GM23338 (cell line): ENCODE data around the gene ZNF776. TPM values are rescaled to one million over a fixed set of nuclear protein-coding genes. Genes with fewer than 3 reads are reported as not detected.

Source experiments
- ATAC-seq: fragments of 200-7000 bp; cut with Tn5 transposase; 3 replicates; pipeline ENCODE4 v1.9.1; 2020
- DNase-seq: peaks from one replicate; pipeline ENCODE4 v3.0.0-alpha.2; 2015; ENCODE audit warnings: low spot score
- H2AFZ ChIP-seq: fragments of 200-600 bp; sonication (generic); 2 replicates; pipeline ENCODE4 v1.8.0; 2016; ENCODE audit warnings: antibody characterized with exemption, mild to moderate bottlenecking, moderate library complexity
- H3F3A ChIP-seq: fragments of 200-600 bp; sonication (generic); replicated peaks from 2 replicates; pipeline ENCODE4 v1.8.0; 2017; ENCODE audit warnings: antibody characterized with exemption, mixed run types, low read depth
- H3K27ac ChIP-seq: fragments of 200-600 bp; sonication (generic); 2 replicates; pipeline ENCODE4 v1.6.1; 2016; ENCODE audit warnings: low read depth
- H3K27me3 ChIP-seq: fragments of 200-600 bp; sonication (generic); 2 replicates; pipeline ENCODE4 v1.8.0; 2016; ENCODE audit warnings: mild to moderate bottlenecking, mixed run types, moderate library complexity; ENCODE audit not compliant: insufficient read depth
- H3K36me3 ChIP-seq: fragments of 200-600 bp; sonication (generic); 2 replicates; pipeline ENCODE4 v1.8.0; 2016; ENCODE audit warnings: mild to moderate bottlenecking; ENCODE audit not compliant: insufficient read depth
- H3K4me1 ChIP-seq: fragments of 200-600 bp; sonication (generic); 2 replicates; pipeline ENCODE4 v1.8.0; 2016; ENCODE audit warnings: mild to moderate bottlenecking, moderate library complexity; ENCODE audit not compliant: insufficient read depth
- H3K4me2 ChIP-seq: fragments of 200-600 bp; sonication (generic); 2 replicates; pipeline ENCODE4 v1.7.1; 2017; ENCODE audit warnings: mixed run types
- H3K4me3 ChIP-seq: fragments of 200-600 bp; sonication (generic); 2 replicates; pipeline ENCODE4 v1.6.1; 2016; ENCODE audit warnings: mixed run types
- H3K79me2 ChIP-seq: fragments of 200-600 bp; sonication (generic); replicated peaks from 2 replicates; pipeline ENCODE4 v1.8.0; 2017; ENCODE audit warnings: mild to moderate bottlenecking; ENCODE audit not compliant: insufficient read depth
- H3K9me2 ChIP-seq: fragments of 200-600 bp; sonication (generic); 2 replicates; pipeline ENCODE4 v1.8.0; 2017; ENCODE audit not compliant: insufficient read depth
- H4K20me1 ChIP-seq: fragments of 200-600 bp; sonication (generic); replicated peaks from 2 replicates; pipeline ENCODE4 v1.8.0; 2017; ENCODE audit warnings: mild to moderate bottlenecking; ENCODE audit not compliant: insufficient read depth
- H3K27ac Mint-ChIP-seq: 2 replicates; pipeline ENCODE4 v1.8.0; 2020; ENCODE audit warnings: inconsistent platforms, mild to moderate bottlenecking, moderate library complexity, mixed read lengths
- H3K27me3 Mint-ChIP-seq: 3 replicates; pipeline ENCODE4 v1.8.0; 2022; ENCODE audit warnings: low read depth, mild to moderate bottlenecking, moderate library complexity, mixed read lengths, inconsistent platforms; ENCODE audit not compliant: insufficient read depth, poor library complexity
- H3K36me3 Mint-ChIP-seq: 3 replicates; pipeline ENCODE4 v1.8.0; 2021; ENCODE audit warnings: low read depth, mild to moderate bottlenecking, inconsistent platforms, moderate library complexity, mixed read lengths
- H3K4me1 Mint-ChIP-seq: 3 replicates; pipeline ENCODE4 v1.8.0; 2020; ENCODE audit warnings: mild to moderate bottlenecking, inconsistent platforms, mixed read lengths
- H3K4me3 Mint-ChIP-seq: 3 replicates; pipeline ENCODE4 v1.8.0; 2021; ENCODE audit warnings: moderate library complexity, mild to moderate bottlenecking, inconsistent platforms, mixed read lengths
- H3K9me3 Mint-ChIP-seq: 3 replicates; pipeline ENCODE4 v1.8.0; 2020; ENCODE audit warnings: moderate library complexity, mild to moderate bottlenecking, inconsistent platforms, mixed read lengths
- ETS1 ChIP-seq: IDR thresholded peaks from 2 replicates; pipeline ENCODE4 v1.6.1; 2016; ENCODE audit warnings: antibody characterized with exemption
- JUNB ChIP-seq: IDR thresholded peaks from one replicate; pipeline ENCODE4 v1.6.1; 2016; ENCODE audit warnings: antibody characterized with exemption; ENCODE audit not compliant: unreplicated experiment
- NANOG ChIP-seq: IDR thresholded peaks from 2 replicates; pipeline ENCODE4 v1.6.1; 2016; ENCODE audit warnings: antibody characterized with exemption, borderline replicate concordance
- POLR2AphosphoS5 ChIP-seq: IDR thresholded peaks from 2 replicates; pipeline ENCODE4 v1.6.1; 2016; ENCODE audit warnings: antibody characterized with exemption, low read depth
- ZNF114 ChIP-seq: fragments of 250-450 bp; sonication (Bioruptor Pico); IDR thresholded peaks from 2 replicates; pipeline ENCODE4 v1.5.0; 2020; ENCODE audit warnings: mild to moderate bottlenecking, moderate library complexity
- ZNF331 ChIP-seq: fragments of 250-450 bp; sonication (Bioruptor Pico); IDR thresholded peaks from 2 replicates; pipeline ENCODE4 v1.5.0; 2020; ENCODE audit warnings: low read depth, mild to moderate bottlenecking, moderate library complexity
- ZNF462 ChIP-seq: fragments of 250-450 bp; sonication (Bioruptor Pico); IDR thresholded peaks from 2 replicates; pipeline ENCODE4 v1.5.0; 2020; ENCODE audit warnings: mild to moderate bottlenecking, moderate library complexity
- polyA plus RNA-seq: library from polyadenylated mRNA; unstranded; fragments of >200 nt; fragmentation: Nextera tagmentation; extraction: Ambion mirVana; gene quantifications from 2 replicates; pipeline ENCODE4 v1.2.1, GENCODE V29; 2016
- total RNA-seq: library from RNA; depleted of rRNA; stranded (reverse); fragments of >200 nt; shearing (Covaris generic); gene quantifications from 2 replicates; pipeline ENCODE4 v1.2.3, GENCODE V29; 2014

ZNF776 gene
- total and polyA plus RNA-seq, 2 experiments from 2014 or later, result 5.9 to 19.4 TPM

- Histone ChIP-seq H4K20me1 (no peaks in the 10 kb centered on the region), H3K4me2 (peak overlapping the region; percentile 75), H3K27me3 (no peaks in the 10 kb centered on the region), H2AFZ (no peak overlapping the region), H3F3A (peaks cover 4% of the 10 kb centered on the region; the same call in 1 of the 2 replicates), H3K36me3 (peaks cover 7% of the 10 kb centered on the region; the same call in 1 of the 2 replicates), H3K4me3 (peak overlapping the region; percentile 60), H3K9me2 (no peaks in the 10 kb centered on the region), H3K27ac (peak overlapping the region; percentile 100), H3K4me1 (peaks cover 36% of the 10 kb centered on the region), H3K79me2 (peaks cover 6% of the 10 kb centered on the region; the same call in 1 of the 2 replicates)
- Mint-ChIP-seq H3K36me3 (peaks cover 26% of the 10 kb centered on the region), H3K4me3 (peak overlapping the region; percentile 86), H3K9me3 (no peaks in the 10 kb centered on the region), H3K4me1 (peaks cover 52% of the 10 kb centered on the region), H3K27ac (peak overlapping the region; percentile 96), H3K27me3 (peaks cover 10% of the 10 kb centered on the region)
- TF ChIP-seq ZNF331 (no peak), POLR2AphosphoS5 (peak; percentile 26; the same call in 1 of the 2 replicates)
- DNase-seq, result peak; percentile 92
- peak; percentile 65 for ATAC-seq
These were observed 57.1 kb downstream of the ZNF776 start for GRCh38 chr19:57803594-57804325.

- TF ChIP-seq JUNB (no peak), ZNF462 (CRISPR knock-in tag) (no peak), ETS1 (no peak), NANOG (no peak), ZNF114 (CRISPR knock-in tag) (no peak), ZNF331 (no peak)
- DNase-seq, result no peak
- H3K9me3 Mint-ChIP-seq, result no peaks in the 10 kb centered on the region
- Histone ChIP-seq H3K27me3 (no peaks in the 10 kb centered on the region), H3F3A (peaks cover 9% of the 10 kb centered on the region; the same call in 1 of the 2 replicates), H3K4me2 (no peak overlapping the region), H3K27ac (no peak overlapping the region; the same call in 1 of the 2 replicates), H2AFZ (no peak overlapping the region), H3K4me3 (no peak overlapping the region), H4K20me1 (0 out of 2 replicates have a peak, but pooled peaks cover 8% of the 10 kb centered on the region), H3K79me2 (peaks cover 28% of the 10 kb centered on the region), H3K4me1 (peaks cover 6% of the 10 kb centered on the region), H3K36me3 (peaks cover 25% of the 10 kb centered on the region), H3K9me2 (no peaks in the 10 kb centered on the region)
- H3K4me3 Mint-ChIP-seq, result no peak overlapping the region
- no peak overlapping the region for H3K27ac Mint-ChIP-seq
- peaks cover 6% of the 10 kb centered on the region for H3K27me3 Mint-ChIP-seq
- H3K36me3 Mint-ChIP-seq, result peaks cover 52% of the 10 kb centered on the region
- no peak for ATAC-seq
- peaks cover 17% of the 10 kb centered on the region; the same call in 2 of the 3 replicates for H3K4me1 Mint-ChIP-seq
These were observed 60.9 kb downstream of the ZNF776 start for GRCh38 chr19:57807541-57807940.
